GM23248 (cell line): ENCODE results near the gene MSS51.

Experiments used
- EZH2 ChIP-seq: fragments of 200-600 bp; sonication (generic); IDR thresholded peaks from 2 replicates; pipeline ENCODE4 v1.6.1; 2018; ENCODE audit warnings: antibody characterized with exemption, mild to moderate bottlenecking; ENCODE audit not compliant: insufficient read depth, poor library complexity, severe bottlenecking
- EZH2phosphoT487 ChIP-seq: fragments of 200-600 bp; sonication (generic); IDR thresholded peaks from 2 replicates; pipeline ENCODE4 v1.6.1; 2018; ENCODE audit warnings: antibody characterized with exemption, moderate library complexity, mild to moderate bottlenecking, low read depth; ENCODE audit not compliant: insufficient read depth

GRCh38 chr10:73406846-73407245 lies 26.5 kb downstream of the MSS51 start:
- TF ChIP-seq EZH2, result no peak
- no peak for TF ChIP-seq EZH2phosphoT487
